Left lung (tissue), 10 donors: ENCODE data around the gene TRNP1. TPM values are rescaled to one million over a fixed set of nuclear protein-coding genes. Genes with fewer than 3 reads are reported as not detected.

Experiments used
- ATAC-seq: fragments of 200-7000 bp; cut with Tn5 transposase; one replicate; pipeline ENCODE4 v1.9.1; 2020; ENCODE audit warnings: moderate library complexity
- DNase-seq, 4 donors: peaks; one replicate each; pipeline ENCODE4 v3.0.0-alpha.2; 2013 to 2020
- H3K27ac ChIP-seq, 2 donors: fragments of 200-600 bp; sonication (generic) in 1 of 2; one replicate each; pipeline versions ENCODE4 v1.5.0 to v1.8.0; 2020 to 2021
- H3K27me3 ChIP-seq, 2 donors: fragments of 200-600 bp; sonication (generic) in 1 of 2; one replicate each; pipeline versions ENCODE4 v1.5.0 to v1.8.0; 2020 to 2021
- H3K36me3 ChIP-seq, 2 donors: fragments of 200-600 bp; sonication (generic) in 1 of 2; one replicate each; pipeline versions ENCODE4 v1.5.0 to v1.8.0; 2020 to 2021
- H3K4me1 ChIP-seq, 2 donors: fragments of 200-600 bp; one replicate each; pipeline ENCODE4 v1.8.0; 2021
- H3K4me3 ChIP-seq, 2 donors: fragments of 200-600 bp; sonication (generic) in 1 of 2; one replicate each; pipeline versions ENCODE4 v1.5.0 to v1.8.0; 2020 to 2021; ENCODE audit warnings: mild to moderate bottlenecking in 1 of 2
- H3K9me3 ChIP-seq, 2 donors: fragments of 200-600 bp; sonication (generic) in 1 of 2; one replicate each; pipeline versions ENCODE4 v1.5.0 to v1.8.0; 2020 to 2021
- CTCF ChIP-seq, 2 donors: fragments of 200-600 bp; sonication (generic) in 1 of 2; IDR thresholded peaks; one replicate each; pipeline versions ENCODE4 v1.5.0 to v1.8.0; 2021; ENCODE audit warnings: antibody characterized with exemption in 2 of 2
- intact Hi-C, 2 donors: fragments of 100-400 bp; cut with DNase I; formaldehyde crosslinking; loops; one replicate each; pipeline versions ENCODE4 v1.11.2 to v1.14.2; 2022
- polyA plus RNA-seq, 6 donors: library from polyadenylated mRNA; unstranded; fragments of 120-200 nt; gene quantifications; one replicate each; pipeline ENCODE4 v1.2.1, GENCODE V29; 2013; ENCODE audit not compliant: insufficient read length in 6 of 6
- total RNA-seq, 2 donors: library from RNA; stranded (reverse); fragmentation: NEBNext Ultra II Directional; extraction: Animal tissue kit (Norgen Biotek cat#: 25700); gene quantifications; one replicate each; pipeline ENCODE4 v1.2.1, GENCODE V29; 2021
- donor health status: DM: no; HTN: yes; CAD: no.
- donor health status: DM: no; HTN: no; CAD: no.

The TRNP1 gene
- total and polyA plus RNA-seq, 8 donors: 1.6 to 27.7 (median 3.2) TPM

- intact Hi-C loops: no loop called here
- ATAC-seq: no peak
These were observed 11.7 kb downstream of the TRNP1 start for GRCh38 chr1:27005166-27005530.

GRCh38 chr1:27005648-27006496 lies 12.4 kb downstream of the TRNP1 start:
- Histone ChIP-seq H3K27ac (peak overlapping the region in 1 of 2 donors; percentile 62), H3K36me3 (peaks cover 0 to 9% of the 10 kb centered on the region in 2 donors), H3K4me1 (peaks cover 24 to 36% of the 10 kb centered on the region in 2 donors), H3K27me3 (no peaks in the 10 kb centered on the region), H3K4me3 (no peak overlapping the region), H3K9me3 (no peaks in the 10 kb centered on the region)
- TF ChIP-seq CTCF (IDR thresholded peaks at IDR 0.05): no peak
- ATAC-seq (peak; percentile 14), DNase-seq (peak in 1 of 4 donors; percentile 84)
- intact Hi-C loops: no loop called here

More at GRCh38 chr1:27005166-27005530, 11.7 kb downstream of the TRNP1 start:
- no peak for TF ChIP-seq CTCF (IDR thresholded peaks at IDR 0.05)
- peak overlapping the region; percentile 26 to 62 for H3K27ac ChIP-seq
- H3K4me3 ChIP-seq: no peak overlapping the region
- no peak for DNase-seq
- H3K36me3 ChIP-seq: peaks cover 0 to 9% of the 10 kb centered on the region in 2 donors
- H3K27me3 ChIP-seq: no peaks in the 10 kb centered on the region
- H3K9me3 ChIP-seq: no peaks in the 10 kb centered on the region
- H3K4me1 ChIP-seq: peaks cover 24 to 42% of the 10 kb centered on the region in 2 donors

GRCh38 chr1:27006683-27007082 lies 13.2 kb downstream of the TRNP1 start:
- Histone ChIP-seq H3K27ac (peak overlapping the region in 1 of 2 donors; percentile 3), H3K4me1 (peaks cover 24 to 28% of the 10 kb centered on the region in 2 donors)

GRCh38 chr1:27007909-27008582 lies 14.6 kb downstream of the TRNP1 start:
- Histone ChIP-seq H3K27me3 (peaks cover 0 to 11% of the 10 kb centered on the region in 2 donors), H3K27ac (peak overlapping the region; percentile 39 to 53), H3K4me1 (peaks cover 24 to 33% of the 10 kb centered on the region in 2 donors), H3K36me3 (peaks cover 0 to 9% of the 10 kb centered on the region in 2 donors), H3K4me3 (no peak overlapping the region), H3K9me3 (no peaks in the 10 kb centered on the region)
- no peak for TF ChIP-seq CTCF (IDR thresholded peaks at IDR 0.05)
- intact Hi-C loops: no loop called here
- DNase-seq (peak in 3 of 4 donors; percentile 79 to 89 (median 84)), ATAC-seq (peak; percentile 32)

More at GRCh38 chr1:27006683-27007082, 13.2 kb downstream of the TRNP1 start:
- intact Hi-C loops: no loop called here
- no peak for DNase-seq
- no peak for TF ChIP-seq CTCF (IDR thresholded peaks at IDR 0.05)
- peaks cover 0 to under 1% of the 10 kb centered on the region in 2 donors for H3K27me3 ChIP-seq
- no peak for ATAC-seq
- H3K4me3 ChIP-seq: no peak overlapping the region
- peaks cover 0 to 9% of the 10 kb centered on the region in 2 donors for H3K36me3 ChIP-seq
- no peaks in the 10 kb centered on the region for H3K9me3 ChIP-seq
